Left cardiac atrium (tissue), 4 donors: ENCODE data around the gene ASXL1. TPM values are rescaled to one million over a fixed set of nuclear protein-coding genes. Genes with fewer than 3 reads are reported as not detected.
A peak's percentile ranks its signal among the peaks of the same experiment; 100 is the strongest.
"Not testable (repeated sequence)": the region's sequence is repeated elsewhere in the genome, so short reads cannot be mapped to it uniquely, and the experiment has no call there.

Experiments used
- ATAC-seq, 2 donors: fragments of 200-7000 bp; cut with Tn5 transposase; one replicate each; pipeline ENCODE4 v1.9.1; 2020; ENCODE audit warnings: mild to moderate bottlenecking in 2 of 2, moderate library complexity in 2 of 2
- DNase-seq: peaks from one replicate; pipeline ENCODE4 v3.0.0-alpha.2; 2020
- intact Hi-C, 2 donors: fragments of 100-400 bp; cut with DNase I; formaldehyde crosslinking; loops; one replicate each; pipeline versions ENCODE4 v1.14.1 to v1.15.1; 2022 to 2023
- total RNA-seq, 2 donors: library from RNA; stranded (reverse); fragmentation: NEBNext Ultra II Directional; extraction: Animal tissue kit (Norgen Biotek cat#: 25700); gene quantifications; one replicate each; pipeline ENCODE4 v1.2.1, GENCODE V29; 2021
- donor health status: DM: no; HTN: yes; CAD: no.
- donor health status: DM: no; HTN: yes; CAD: no; lungs with severe emphysema.
- donor health status: DM: yes; HTN: yes; CAD: no.
- donor health status: Dilated cardiomyopathy.

ASXL1 gene
- total RNA-seq, 2 donors from 2014 or later = 32.1 to 49.0 TPM

- intact Hi-C loops, DNase-seq, ATAC-seq: not testable (repeated sequence)
These were observed 2.1 kb upstream of the ASXL1 start for GRCh38 chr20:32355907-32356621.

- intact Hi-C loops = no loop called here
- DNase-seq (no peak), ATAC-seq (no peak)
These were observed 1.3 kb upstream of the ASXL1 start for GRCh38 chr20:32356622-32357374.

GRCh38 chr20:32357375-32357868, 709 bp upstream of the ASXL1 start:
- DNase-seq (peak; percentile 36), ATAC-seq (peak; percentile 2 to 48)
- intact Hi-C loops = no loop called here

GRCh38 chr20:32358632-32358882, 426 bp downstream of the ASXL1 start:
- intact Hi-C loops = no loop called here
- no peak for DNase-seq
- ATAC-seq = no peak

GRCh38 chr20:32358883-32359632, 927 bp downstream of the ASXL1 start:
- DNase-seq (peak; percentile 88), ATAC-seq (peak; percentile 36 to 44)
- intact Hi-C loops = no loop called here

- intact Hi-C loops = loop anchor here in 1 of 2 donors (10.0 kb wide), 1 partner anchor 55 kb away; no protein-coding TSS in a partner anchor
- ATAC-seq = no peak
- DNase-seq = no peak
These were observed 1.7 kb downstream of the ASXL1 start for GRCh38 chr20:32359633-32360332.

GRCh38 chr20:32360333-32360634, 2.2 kb downstream of the ASXL1 start:
- DNase-seq (no peak), ATAC-seq (no peak)
- intact Hi-C loops = loop anchor here in 1 of 2 donors (10.0 kb wide), 1 partner anchor 55 kb away; no protein-coding TSS in a partner anchor

GRCh38 chr20:32362901-32363364, 4.8 kb downstream of the ASXL1 start:
- DNase-seq = no peak
- ATAC-seq = no peak
- intact Hi-C loops = loop anchor here in 1 of 2 donors (10.0 kb wide), 1 partner anchor 52 kb away; no protein-coding TSS in a partner anchor

GRCh38 chr20:32363492-32363891, 5.4 kb downstream of the ASXL1 start:
- intact Hi-C loops = loop anchor here in 1 of 2 donors (10.0 kb wide), 1 partner anchor 51 kb away; no protein-coding TSS in a partner anchor
- DNase-seq = no peak
- no peak for ATAC-seq

GRCh38 chr20:32364554-32365208, 6.5 kb downstream of the ASXL1 start:
- intact Hi-C loops = loop anchor here in 1 of 2 donors (10.0 kb wide), 1 partner anchor 50 kb away; no protein-coding TSS in a partner anchor
- no peak for ATAC-seq

GRCh38 chr20:32365564-32365963, 7.4 kb downstream of the ASXL1 start:
- intact Hi-C loops = loop anchor here in 1 of 2 donors (10.0 kb wide), 1 partner anchor 49 kb away; no protein-coding TSS in a partner anchor
- ATAC-seq (no peak), DNase-seq (no peak)

More at GRCh38 chr20:32364554-32365208, 6.5 kb downstream of the ASXL1 start:
- DNase-seq = no peak

- DNase-seq = no peak
- intact Hi-C loops = loop anchor here in 1 of 2 donors (10.0 kb wide), 1 partner anchor 48 kb away; no protein-coding TSS in a partner anchor
- ATAC-seq = no peak
These were observed 8.2 kb downstream of the ASXL1 start for GRCh38 chr20:32366380-32366779.

- ATAC-seq (no peak), DNase-seq (no peak)
- intact Hi-C loops = loop anchor here in 1 of 2 donors (10.0 kb wide), 1 partner anchor 46 kb away; no protein-coding TSS in a partner anchor
These were observed 10.2 kb downstream of the ASXL1 start for GRCh38 chr20:32368323-32368722.

- intact Hi-C loops = loop anchor here in 1 of 2 donors (10.0 kb wide), 1 partner anchor 46 kb away; no protein-coding TSS in a partner anchor
- ATAC-seq (no peak), DNase-seq (no peak)
These were observed 10.8 kb downstream of the ASXL1 start for GRCh38 chr20:32368925-32369324.

- no peak for ATAC-seq
- no peak for DNase-seq
- intact Hi-C loops = no loop called here
These were observed 12.8 kb downstream of the ASXL1 start for GRCh38 chr20:32370897-32371296.

GRCh38 chr20:32378461-32378860, 20.3 kb downstream of the ASXL1 start:
- no peak for ATAC-seq
- intact Hi-C loops = no loop called here
- DNase-seq = no peak

- intact Hi-C loops, DNase-seq, ATAC-seq: not testable (repeated sequence)
These were observed 21.9 kb downstream of the ASXL1 start for GRCh38 chr20:32380037-32380436.

GRCh38 chr20:32380745-32381144, 22.6 kb downstream of the ASXL1 start:
- no peak for DNase-seq
- ATAC-seq = no peak
- intact Hi-C loops = no loop called here
